ENCODE results near the gene CSPG4. TPM values are rescaled to one million over a fixed set of nuclear protein-coding genes. Genes with fewer than 3 reads are reported as not detected.

CSPG4 gene
- total and polyA plus RNA-seq, 2 of the 13 experiments (the other 11 are each of a cell fraction or from before 2014, with no cell fraction given) = 0.01 to 0.04 TPM

- TF ChIP-seq PRDM4 (CRISPR knock-in tag; IDR thresholded peaks at IDR 0.05; ENCODE audit: borderline replicate concordance) (no peak), ZNF124 (CRISPR knock-in tag; IDR thresholded peaks at IDR 0.05) (no peak), ZBTB33 (CRISPR knock-in tag; IDR thresholded peaks at IDR 0.05) (no peak), CBFB (CRISPR knock-in tag; IDR thresholded peaks at IDR 0.05) (no peak), HNRNPUL1 (IDR thresholded peaks at IDR 0.05; ENCODE audit: low read depth, low read length) (no peak), ZNF3 (CRISPR knock-in tag; IDR thresholded peaks at IDR 0.05) (no peak), TBX3 (IDR thresholded peaks at IDR 0.05; ENCODE audit: borderline replicate concordance) (no peak), ZNF567 (CRISPR knock-in tag; IDR thresholded peaks at IDR 0.05; ENCODE audit: borderline replicate concordance) (peak; percentile 50; the same call in 1 of the 2 replicates), ZSCAN25 (CRISPR knock-in tag; IDR thresholded peaks at IDR 0.05) (no peak), MED13 (CRISPR knock-in tag; IDR thresholded peaks at IDR 0.05) (no peak), ZNF101 (CRISPR knock-in tag; IDR thresholded peaks at IDR 0.05; ENCODE audit: borderline replicate concordance, low read depth) (no peak), NFE2 (CRISPR knock-in tag; IDR thresholded peaks at IDR 0.05) (no peak), NFKB2 (CRISPR knock-in tag; IDR thresholded peaks at IDR 0.05; ENCODE audit: borderline replicate concordance) (0 out of 2 replicates have a peak, but pooled peaks have one; percentile 59), RELA (CRISPR knock-in tag; IDR thresholded peaks at IDR 0.05) (no peak), SP2 (CRISPR knock-in tag; IDR thresholded peaks at IDR 0.05) (no peak)
- TF ChIP-seq, protein P1, sequence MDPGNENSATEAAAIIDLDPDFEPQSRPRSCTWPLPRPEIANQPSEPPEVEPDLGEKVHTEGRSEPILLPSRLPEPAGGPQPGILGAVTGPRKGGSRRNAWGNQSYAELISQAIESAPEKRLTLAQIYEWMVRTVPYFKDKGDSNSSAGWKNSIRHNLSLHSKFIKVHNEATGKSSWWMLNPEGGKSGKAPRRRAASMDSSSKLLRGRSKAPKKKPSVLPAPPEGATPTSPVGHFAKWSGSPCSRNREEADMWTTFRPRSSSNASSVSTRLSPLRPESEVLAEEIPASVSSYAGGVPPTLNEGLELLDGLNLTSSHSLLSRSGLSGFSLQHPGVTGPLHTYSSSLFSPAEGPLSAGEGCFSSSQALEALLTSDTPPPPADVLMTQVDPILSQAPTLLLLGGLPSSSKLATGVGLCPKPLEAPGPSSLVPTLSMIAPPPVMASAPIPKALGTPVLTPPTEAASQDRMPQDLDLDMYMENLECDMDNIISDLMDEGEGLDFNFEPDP (CRISPR knock-in tag; conservative IDR thresholded peaks at IDR 0.05) = no peak
- TF ChIP-seq, protein P2, sequence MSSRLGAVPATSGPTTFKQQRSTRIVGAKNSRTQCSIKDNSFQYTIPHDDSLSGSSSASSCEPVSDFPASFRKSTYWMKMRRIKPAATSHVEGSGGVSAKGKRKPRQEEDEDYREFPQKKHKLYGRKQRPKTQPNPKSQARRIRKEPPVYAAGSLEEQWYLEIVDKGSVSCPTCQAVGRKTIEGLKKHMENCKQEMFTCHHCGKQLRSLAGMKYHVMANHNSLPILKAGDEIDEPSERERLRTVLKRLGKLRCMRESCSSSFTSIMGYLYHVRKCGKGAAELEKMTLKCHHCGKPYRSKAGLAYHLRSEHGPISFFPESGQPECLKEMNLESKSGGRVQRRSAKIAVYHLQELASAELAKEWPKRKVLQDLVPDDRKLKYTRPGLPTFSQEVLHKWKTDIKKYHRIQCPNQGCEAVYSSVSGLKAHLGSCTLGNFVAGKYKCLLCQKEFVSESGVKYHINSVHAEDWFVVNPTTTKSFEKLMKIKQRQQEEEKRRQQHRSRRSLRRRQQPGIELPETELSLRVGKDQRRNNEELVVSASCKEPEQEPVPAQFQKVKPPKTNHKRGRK (CRISPR knock-in tag; IDR thresholded peaks at IDR 0.05) = no peak
- TF ChIP-seq, protein P3, sequence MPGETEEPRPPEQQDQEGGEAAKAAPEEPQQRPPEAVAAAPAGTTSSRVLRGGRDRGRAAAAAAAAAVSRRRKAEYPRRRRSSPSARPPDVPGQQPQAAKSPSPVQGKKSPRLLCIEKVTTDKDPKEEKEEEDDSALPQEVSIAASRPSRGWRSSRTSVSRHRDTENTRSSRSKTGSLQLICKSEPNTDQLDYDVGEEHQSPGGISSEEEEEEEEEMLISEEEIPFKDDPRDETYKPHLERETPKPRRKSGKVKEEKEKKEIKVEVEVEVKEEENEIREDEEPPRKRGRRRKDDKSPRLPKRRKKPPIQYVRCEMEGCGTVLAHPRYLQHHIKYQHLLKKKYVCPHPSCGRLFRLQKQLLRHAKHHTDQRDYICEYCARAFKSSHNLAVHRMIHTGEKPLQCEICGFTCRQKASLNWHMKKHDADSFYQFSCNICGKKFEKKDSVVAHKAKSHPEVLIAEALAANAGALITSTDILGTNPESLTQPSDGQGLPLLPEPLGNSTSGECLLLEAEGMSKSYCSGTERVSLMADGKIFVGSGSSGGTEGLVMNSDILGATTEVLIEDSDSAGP (CRISPR knock-in tag; IDR thresholded peaks at IDR 0.05; ENCODE audit: borderline replicate concordance) = peak; percentile 57; the same call in 1 of the 2 replicates
These were observed 61.5 kb downstream of the CSPG4 start (continued) for GRCh38 chr15:75650908-75651809.

All from HepG2 (cell line).